Epidermal melanocyte (primary cell): ENCODE measurements around the gene SDR39U1.
A peak's percentile ranks its signal among the peaks of the same experiment; 100 is the strongest.

Experiments
- DNase-seq: peaks from one replicate; pipeline ENCODE4 v3.0.0; 2011; ENCODE audit warnings: low spot score; ENCODE audit not compliant: insufficient read length

Gene SDR39U1

GRCh38 chr14:24443053-24443665 lies 583 bp upstream of the SDR39U1 start:
- no peak for DNase-seq

GRCh38 chr14:24441904-24442239 lies 704 bp downstream of the SDR39U1 start:
- no peak for DNase-seq

GRCh38 chr14:24441485-24441884 lies 1.1 kb downstream of the SDR39U1 start:
- no peak for DNase-seq

- DNase-seq, result no peak
These were observed 1.8 kb downstream of the SDR39U1 start for GRCh38 chr14:24440606-24441399.

- no peak for DNase-seq
These were observed 2.6 kb downstream of the SDR39U1 start for GRCh38 chr14:24439830-24440605.

GRCh38 chr14:24439257-24439656 lies 3.3 kb downstream of the SDR39U1 start:
- DNase-seq, result no peak

- DNase-seq, result no peak
These were observed 4.1 kb downstream of the SDR39U1 start for GRCh38 chr14:24438223-24439097.

- no peak for DNase-seq
These were observed 4.9 kb downstream of the SDR39U1 start for GRCh38 chr14:24437736-24438067.

- DNase-seq, result no peak
These were observed 5.4 kb downstream of the SDR39U1 start for GRCh38 chr14:24437020-24437735.

- DNase-seq, result peak; percentile 44
These were observed 6.1 kb downstream of the SDR39U1 start for GRCh38 chr14:24436355-24437019.

GRCh38 chr14:24435998-24436354 lies 6.6 kb downstream of the SDR39U1 start:
- DNase-seq, result no peak

- no peak for DNase-seq
These were observed 7.3 kb downstream of the SDR39U1 start for GRCh38 chr14:24435192-24435810.

GRCh38 chr14:24434676-24435075 lies 7.9 kb downstream of the SDR39U1 start:
- DNase-seq, result no peak

GRCh38 chr14:24434036-24434435 lies 8.5 kb downstream of the SDR39U1 start:
- DNase-seq, result no peak

GRCh38 chr14:24432259-24433131 lies 10.1 kb downstream of the SDR39U1 start:
- DNase-seq, result no peak

GRCh38 chr14:24431569-24432258 lies 10.9 kb downstream of the SDR39U1 start:
- DNase-seq, result peak; percentile 86

GRCh38 chr14:24430682-24431568 lies 11.7 kb downstream of the SDR39U1 start:
- no peak for DNase-seq
